Measurements from ENCODE around the gene CDH4.
"Not testable (repeated sequence)": the region's sequence is repeated elsewhere in the genome, so short reads cannot be mapped to it uniquely, and the experiment has no call there.

The CDH4 gene

DNA sequence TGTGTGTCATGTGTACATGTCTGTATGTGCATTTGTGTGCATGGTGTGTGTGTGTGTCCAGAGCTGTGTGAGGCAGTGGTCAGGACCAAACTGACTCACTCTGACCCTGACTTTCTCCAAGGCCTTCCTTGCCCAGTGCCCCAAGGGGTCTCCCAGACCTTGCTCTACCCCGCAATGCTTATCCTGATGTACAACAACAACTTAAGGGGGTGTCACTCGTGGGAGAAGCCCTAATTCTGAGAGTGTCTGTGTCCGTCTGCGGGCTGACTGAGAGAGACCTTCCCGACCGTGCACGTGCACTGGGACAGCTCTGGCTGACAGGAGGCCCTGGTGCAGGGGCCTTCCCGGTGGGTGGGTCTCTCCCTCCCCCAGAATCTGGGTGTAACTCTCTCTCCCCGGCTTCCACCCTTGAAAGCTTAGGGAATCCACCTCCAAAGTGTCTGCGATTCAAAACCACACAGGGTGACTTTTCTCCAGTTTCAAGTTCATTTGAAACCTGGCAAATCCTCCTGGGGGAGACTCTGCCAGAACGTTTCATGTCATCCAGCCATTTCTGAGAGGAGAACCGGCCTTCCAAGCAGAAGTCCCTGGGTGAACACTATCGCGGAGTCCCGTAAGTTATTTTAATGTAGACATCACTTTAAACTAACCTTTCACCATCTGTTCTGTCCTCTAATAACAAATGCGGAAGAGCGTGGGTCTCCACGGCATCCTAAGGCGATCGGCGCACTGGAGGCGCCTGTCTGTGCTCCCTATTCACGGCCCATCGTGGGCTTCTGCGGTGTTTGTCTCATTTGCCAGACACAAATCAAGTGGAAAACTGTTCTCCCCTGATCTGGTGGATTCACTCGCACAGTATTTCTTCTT, 588.1 kb downstream of the CDH4 start:
- DNase-seq (ENCODE audit: low read depth, low spot score), result no peak

- no peak for DNase-seq (ENCODE audit: low read depth, low spot score)
Observed at GRCh38 chr20:61840779-61841455, 588.9 kb downstream of the CDH4 start.

DNA sequence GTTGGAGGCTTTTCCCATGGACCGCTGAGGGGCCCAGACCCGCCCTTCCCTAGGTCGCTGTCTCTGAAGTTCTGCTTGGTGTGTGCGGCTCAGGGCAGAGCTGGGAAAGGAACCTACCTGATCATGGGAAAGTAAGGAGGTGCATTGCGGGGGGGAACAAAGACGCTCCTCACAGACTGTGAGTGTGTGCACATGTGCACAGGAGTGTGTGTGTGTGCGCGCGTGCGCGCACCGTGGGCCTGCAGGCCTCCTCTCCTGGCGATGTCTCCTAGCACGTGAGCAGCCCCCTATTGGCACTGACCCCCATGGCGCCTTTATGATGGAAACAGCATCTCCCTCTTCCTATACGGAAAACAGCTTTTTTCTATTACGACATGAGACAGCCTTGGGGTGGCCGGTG, 589.5 kb downstream of the CDH4 start:
- no peak for DNase-seq (ENCODE audit: low read depth, low spot score)

DNA sequence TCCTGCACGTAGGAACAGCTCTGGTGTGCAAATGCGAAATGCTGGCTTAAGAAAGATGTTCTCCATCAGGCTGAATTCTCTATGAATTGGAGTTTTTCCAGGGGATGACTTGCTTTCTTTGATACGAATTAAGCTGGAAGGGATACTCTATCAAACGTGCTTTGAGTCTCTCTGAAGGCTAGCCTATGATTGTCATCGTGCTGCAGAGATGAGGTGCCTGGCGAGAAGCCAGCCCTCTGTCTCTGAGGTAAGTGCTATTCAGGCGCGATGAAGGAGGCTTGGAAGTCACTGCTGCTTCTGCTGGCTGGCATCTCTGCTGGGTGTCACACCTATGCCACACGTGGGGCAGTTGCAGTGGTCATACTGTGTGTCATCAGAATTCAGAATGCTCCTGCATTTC, 589.9 kb downstream of the CDH4 start:
- no peak for DNase-seq (ENCODE audit: low read depth, low spot score)

DNA sequence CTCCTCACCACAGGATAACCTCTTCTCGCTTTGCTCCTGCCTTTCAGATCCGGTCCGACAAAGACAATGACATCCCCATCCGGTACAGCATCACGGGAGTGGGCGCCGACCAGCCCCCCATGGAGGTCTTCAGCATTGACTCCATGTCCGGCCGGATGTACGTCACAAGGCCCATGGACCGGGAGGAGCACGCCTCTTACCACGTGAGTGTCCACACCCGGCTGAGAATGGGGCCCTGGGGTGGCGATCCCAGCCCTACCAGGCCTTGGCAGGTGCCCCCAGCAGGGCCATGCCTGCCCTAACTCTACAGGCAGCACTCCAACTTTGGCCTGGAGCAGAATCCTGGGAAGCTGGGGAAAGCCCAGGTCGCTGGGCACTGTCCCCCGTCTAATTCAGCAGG, 592.6 kb downstream of the CDH4 start:
- DNase-seq (ENCODE audit: low read depth, low spot score), result no peak

DNA sequence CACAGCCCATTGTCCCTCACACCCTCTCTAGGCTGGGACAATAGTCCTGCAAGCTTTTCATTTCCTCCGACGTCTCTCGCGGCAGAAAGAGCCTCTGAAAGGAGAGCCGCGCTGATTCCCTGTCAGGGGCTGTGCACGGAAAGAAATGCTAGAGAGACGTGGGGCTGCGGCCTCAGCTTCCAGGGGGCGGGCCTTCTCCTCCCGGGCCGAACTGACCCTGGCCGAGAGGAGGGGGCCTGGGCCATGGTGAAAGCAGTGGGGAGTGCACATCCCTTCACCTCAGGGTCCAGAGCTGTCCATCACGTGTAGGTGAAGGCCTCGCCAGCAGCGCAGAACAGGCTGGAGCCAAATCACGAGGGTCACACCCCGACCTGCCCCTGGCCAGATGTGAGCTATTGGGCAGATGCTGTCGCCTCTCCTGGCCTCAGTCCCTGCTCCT, 593.2 kb downstream of the CDH4 start:
- DNase-seq (ENCODE audit: low read depth, low spot score), result no peak

GRCh38 chr20:61846074-61846473, 594.0 kb downstream of the CDH4 start:
- no peak for DNase-seq (ENCODE audit: low read depth, low spot score)

DNA sequence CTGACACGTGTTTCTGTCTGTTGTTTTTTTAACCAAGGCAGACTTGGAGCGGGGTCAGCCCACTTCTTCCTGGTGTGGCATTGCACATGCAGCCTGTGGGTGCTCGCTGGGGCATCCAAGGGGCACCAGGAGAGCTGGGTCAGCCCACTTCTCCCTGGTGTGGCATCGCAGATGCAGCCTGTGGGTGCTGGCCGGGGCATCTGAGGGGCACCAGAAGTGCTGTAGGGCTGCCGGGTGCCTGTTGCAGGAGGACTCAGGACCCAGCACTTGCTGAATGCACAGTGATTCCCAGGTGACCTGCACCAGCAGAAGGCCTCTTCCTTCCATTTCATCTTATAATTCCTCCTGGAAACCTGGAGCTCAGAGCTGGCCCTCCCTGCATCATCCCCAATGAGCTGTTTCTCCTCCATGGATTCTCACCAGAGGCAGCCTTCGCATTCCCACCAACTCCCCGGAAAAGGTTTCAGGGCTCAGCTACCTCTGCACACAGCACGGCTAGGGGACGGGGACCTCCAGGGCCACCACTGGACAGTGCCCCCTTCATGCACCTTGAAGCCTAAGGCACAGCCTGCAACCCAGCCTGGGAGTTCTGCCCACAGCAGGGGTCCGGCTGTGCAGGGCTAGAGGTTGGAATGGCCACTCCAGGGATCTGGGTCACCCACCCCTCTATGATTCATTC, 594.8 kb downstream of the CDH4 start:
- no peak for DNase-seq (ENCODE audit: low read depth, low spot score)

DNA sequence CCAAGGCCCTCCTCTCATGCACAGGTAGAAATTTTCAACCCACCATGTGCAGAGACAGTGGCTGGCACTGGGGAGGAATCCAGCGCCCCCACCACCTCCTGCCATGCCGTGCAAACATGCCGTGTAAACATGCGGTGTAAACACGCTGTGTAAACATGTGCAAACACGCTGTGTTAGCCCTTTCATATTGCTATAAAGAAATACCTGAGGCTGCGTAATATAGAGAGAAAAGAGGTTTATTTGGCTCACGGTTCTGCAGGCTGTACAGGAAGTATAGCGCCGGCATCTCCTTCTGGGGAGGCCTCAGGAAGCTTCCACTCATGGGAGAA, 595.3 kb downstream of the CDH4 start:
- DNase-seq (ENCODE audit: low read depth, low spot score), result no peak

DNA sequence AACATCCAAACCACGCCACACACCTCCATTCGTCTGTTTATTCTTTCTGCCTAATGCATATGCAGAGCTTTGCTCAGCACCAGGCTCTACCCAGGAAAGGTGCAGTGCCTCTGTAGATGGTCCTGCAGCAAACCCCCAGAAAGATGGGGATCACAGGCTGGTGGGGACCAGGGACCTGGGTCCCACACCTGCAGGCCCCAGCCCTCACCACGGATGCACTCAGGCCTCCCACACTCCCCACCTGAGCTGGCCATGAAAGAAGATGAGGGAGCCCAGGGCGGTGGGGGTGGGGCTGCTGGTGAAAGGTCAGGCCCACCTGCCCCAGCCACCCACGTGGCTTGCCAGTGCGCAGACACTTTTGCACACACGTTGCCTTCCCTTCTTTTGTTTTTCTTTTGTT, 595.9 kb downstream of the CDH4 start:
- DNase-seq (ENCODE audit: low read depth, low spot score), result no peak

- no peak for DNase-seq (ENCODE audit: low read depth, low spot score)
Observed at GRCh38 chr20:61848851-61849250, 596.8 kb downstream of the CDH4 start.

DNA sequence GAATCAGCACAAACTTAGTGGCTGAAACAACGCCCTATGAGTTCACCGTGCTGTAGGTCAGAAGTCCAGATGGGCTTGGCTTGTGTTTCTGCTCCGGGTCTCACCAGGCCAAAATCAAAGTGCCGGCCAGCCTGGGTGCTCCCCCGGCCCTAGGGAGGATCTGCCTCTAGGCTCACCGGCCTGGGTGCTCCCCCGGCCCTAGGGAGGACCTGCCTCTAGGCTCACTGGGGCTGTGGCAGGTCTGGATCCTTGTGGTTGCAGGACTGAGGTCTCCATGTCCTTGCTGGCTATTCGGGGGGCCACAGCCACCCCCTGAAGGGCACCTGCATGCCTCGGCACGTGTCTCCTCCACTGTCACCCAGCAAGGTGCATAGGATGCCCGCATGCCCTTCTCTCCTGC, 597.3 kb downstream of the CDH4 start:
- DNase-seq (ENCODE audit: low read depth, low spot score), result no peak

- DNase-seq (ENCODE audit: low read depth, low spot score), result no peak
Observed at GRCh38 chr20:61849822-61850221, 597.8 kb downstream of the CDH4 start.

DNA sequence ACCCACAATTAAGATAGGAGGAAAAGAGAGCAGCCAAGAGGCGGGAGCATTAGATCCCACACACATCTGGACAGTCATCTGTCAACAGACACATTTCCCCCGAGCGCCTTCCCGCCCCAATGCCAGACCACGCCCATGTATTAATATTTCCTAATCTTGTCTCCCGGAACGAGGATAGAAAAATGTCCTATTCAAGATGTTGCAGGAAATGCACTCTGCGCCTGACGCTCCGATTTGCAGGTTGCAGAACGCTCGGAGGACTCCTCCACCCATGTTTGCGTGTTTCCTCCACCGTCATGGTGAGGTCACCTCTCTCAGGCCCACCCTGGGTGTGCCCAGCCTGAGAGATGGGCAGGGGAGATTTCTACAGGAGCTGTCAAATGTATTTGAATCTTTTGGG, 598.4 kb downstream of the CDH4 start:
- no peak for DNase-seq (ENCODE audit: low read depth, low spot score)

DNA sequence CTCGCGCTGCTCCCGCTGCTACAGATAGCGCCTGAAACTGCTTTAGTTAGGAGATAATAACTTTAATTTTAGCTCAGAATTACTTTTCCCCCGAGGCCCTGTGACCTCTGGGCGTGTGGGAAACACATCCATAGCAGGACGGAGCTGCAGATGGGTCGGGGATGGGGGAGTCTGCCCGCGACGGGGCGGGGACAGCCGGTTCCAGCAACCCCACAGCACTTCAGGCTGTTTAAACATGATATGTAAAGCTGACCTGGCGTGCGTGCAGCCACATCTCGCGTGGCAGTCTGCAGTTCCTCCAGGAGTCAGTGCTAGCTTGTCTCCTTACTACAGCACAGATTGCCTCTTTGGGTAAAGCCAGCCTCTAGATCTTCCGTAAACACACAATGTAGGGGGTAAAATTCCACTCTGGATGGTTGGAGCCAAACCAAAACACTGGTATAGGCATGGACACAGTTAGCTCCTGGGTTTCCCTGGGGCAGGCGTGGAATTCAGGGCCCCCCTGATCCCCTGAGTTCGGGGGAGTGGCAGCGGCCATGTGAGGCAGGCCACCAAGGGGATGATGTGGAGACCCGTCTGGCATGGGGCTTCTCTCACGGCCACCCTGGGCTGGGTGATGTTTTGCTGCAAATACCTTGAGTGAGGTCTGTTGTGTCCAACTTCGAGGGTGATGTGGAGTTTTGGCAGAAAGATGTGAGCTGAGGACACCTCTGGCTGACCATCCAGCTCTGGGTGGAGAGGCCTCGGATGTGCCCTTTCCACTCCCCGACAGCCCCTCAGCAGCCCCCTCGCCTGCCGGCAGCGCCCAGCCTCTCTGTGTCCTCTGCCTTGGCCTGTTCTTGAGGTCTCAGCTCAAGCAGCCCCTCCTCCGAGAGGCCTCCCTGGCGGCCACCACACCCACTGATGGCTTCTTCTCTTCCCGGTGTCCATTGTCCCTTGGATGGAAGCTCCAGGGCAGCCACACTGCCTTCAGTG, 599.2 kb downstream of the CDH4 start:
- DNase-seq (ENCODE audit: low read depth, low spot score), result no peak

GRCh38 chr20:61852268-61853072, 600.4 kb downstream of the CDH4 start:
- DNase-seq (ENCODE audit: low read depth, low spot score), result no peak

DNA sequence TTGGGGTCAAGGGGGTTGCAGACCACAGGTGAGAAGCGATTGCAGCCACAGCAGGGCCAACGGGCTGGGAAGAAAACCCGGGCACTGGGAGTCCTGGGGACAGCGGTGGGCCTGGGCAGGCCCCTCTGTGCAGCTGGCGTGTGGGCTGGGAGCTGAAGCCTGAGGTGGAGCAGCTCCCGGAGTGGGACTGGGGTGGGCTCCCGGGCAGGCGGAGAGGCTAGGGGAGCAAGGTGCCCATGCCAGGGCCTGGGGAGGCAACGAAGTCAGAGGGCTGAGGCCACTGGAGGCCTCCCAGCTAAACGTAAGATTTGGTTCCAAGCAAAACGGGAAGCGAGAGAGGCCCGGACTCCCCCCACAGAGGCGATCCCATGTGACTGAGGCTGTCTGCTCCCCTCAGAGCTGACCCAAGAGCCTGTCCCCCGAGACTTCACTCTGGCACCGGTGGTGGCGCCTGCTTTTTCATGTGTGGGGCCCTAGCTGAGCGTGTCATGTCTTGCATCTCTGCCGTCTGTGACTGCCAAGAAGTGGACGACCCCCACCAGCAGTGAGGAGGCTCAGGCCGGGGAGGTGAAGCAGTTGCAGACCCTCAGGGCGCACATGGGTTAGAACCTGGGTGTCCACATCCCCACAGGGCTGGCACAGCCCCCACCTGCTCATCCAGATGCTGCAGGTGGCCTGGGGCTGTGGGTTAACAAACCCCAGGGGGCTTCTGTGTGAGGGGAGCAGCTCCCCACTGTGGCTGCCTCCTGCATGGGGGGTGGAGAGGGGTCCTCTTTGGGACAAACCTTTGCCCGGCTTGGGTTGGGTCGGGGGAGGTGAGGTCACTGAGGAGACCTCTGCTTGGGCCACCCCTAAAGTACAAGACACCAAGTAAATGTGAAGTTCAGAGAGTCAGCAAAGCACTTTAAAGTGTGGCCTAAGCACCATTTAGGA, 601.3 kb downstream of the CDH4 start:
- DNase-seq (ENCODE audit: low read depth, low spot score), result no peak

DNA sequence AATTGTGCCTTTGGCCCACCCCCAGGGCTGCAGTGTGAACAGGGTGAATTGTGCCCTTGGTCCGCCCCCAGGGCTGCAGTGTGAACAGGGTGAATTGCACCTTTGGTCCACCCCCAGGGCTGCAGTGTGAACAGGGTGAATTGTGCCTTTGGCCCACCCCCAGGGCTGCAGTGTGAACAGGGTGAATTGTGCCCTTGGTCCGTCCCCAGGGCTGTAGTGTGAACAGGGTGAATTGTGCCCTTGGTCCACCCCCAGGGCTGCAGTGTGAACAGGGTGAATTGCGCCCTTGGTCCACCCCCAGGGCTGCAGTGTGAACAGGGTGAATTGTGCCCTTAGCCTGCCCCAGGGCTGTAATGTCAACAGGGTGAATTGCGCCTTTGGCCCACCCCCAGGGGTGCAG, 602.5 kb downstream of the CDH4 start:
- not testable (repeated sequence) for DNase-seq (ENCODE audit: low read depth, low spot score)

DNA sequence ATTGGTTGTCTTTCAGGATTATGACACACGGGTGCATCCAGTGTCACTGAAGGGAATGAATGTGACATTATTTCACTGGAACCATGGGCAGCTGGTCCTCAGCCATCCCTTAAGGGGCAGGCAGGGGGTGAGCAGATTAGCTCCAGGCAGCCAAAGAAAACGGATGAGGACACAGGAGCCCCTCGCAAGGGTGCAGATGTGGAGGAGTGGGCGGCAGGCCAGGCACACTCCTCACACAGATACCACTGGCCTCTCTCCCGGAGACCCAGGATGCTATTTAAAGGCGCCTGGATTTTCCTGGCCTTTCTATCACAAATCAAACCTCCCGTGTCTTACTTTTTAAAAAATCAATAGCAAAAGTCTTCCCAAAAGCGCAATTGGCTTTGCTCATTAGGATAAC, 603.2 kb downstream of the CDH4 start:
- no peak for DNase-seq (ENCODE audit: low read depth, low spot score)
